Rectal smooth muscle tissue (tissue), 1 donor: ENCODE results near the gene KRTAP5-7.
"Not testable (repeated sequence)": the region's sequence is repeated elsewhere in the genome, so short reads cannot be mapped to it uniquely, and the experiment has no call there.

ENCODE experiments used
- H3K27ac ChIP-seq: one replicate; pipeline ENCODE4 v1.7.0; 2013; ENCODE audit warnings: low read depth, low read length, inconsistent platforms
- H3K27me3 ChIP-seq: one replicate; pipeline ENCODE4 v1.7.0; 2013; ENCODE audit warnings: low read length; ENCODE audit not compliant: control insufficient read depth, insufficient read depth
- H3K36me3 ChIP-seq: one replicate; pipeline ENCODE4 v1.7.0; 2013; ENCODE audit warnings: low read length; ENCODE audit not compliant: control insufficient read depth, insufficient read depth
- H3K4me1 ChIP-seq: one replicate; pipeline ENCODE4 v1.7.0; 2013; ENCODE audit warnings: low read length; ENCODE audit not compliant: control insufficient read depth, insufficient read depth
- H3K4me3 ChIP-seq: one replicate; pipeline ENCODE4 v1.7.0; 2013; ENCODE audit warnings: low read length
- H3K9ac ChIP-seq: one replicate; pipeline ENCODE4 v1.7.0; 2013; ENCODE audit warnings: low read length

Gene KRTAP5-7

GRCh38 chr11:71540521-71541304, 13.6 kb downstream of the KRTAP5-7 start:
- H3K27me3 ChIP-seq, H3K4me1 ChIP-seq, H3K9ac ChIP-seq, H3K4me3 ChIP-seq, H3K36me3 ChIP-seq, H3K27ac ChIP-seq: not testable (repeated sequence)

GRCh38 chr11:71542382-71542781, 15.3 kb downstream of the KRTAP5-7 start:
- H3K27me3 ChIP-seq, result no peaks in the 10 kb centered on the region
- no peak overlapping the region for H3K9ac ChIP-seq
- no peaks in the 10 kb centered on the region for H3K36me3 ChIP-seq
- no peaks in the 10 kb centered on the region for H3K4me1 ChIP-seq
- no peak overlapping the region for H3K27ac ChIP-seq
- H3K4me3 ChIP-seq, result no peak overlapping the region

- Histone ChIP-seq H3K4me1 (no peaks in the 10 kb centered on the region), H3K27ac (no peak overlapping the region), H3K4me3 (no peak overlapping the region), H3K36me3 (no peaks in the 10 kb centered on the region), H3K27me3 (no peaks in the 10 kb centered on the region), H3K9ac (no peak overlapping the region)
Measured at GRCh38 chr11:71542879-71543777, 16.1 kb downstream of the KRTAP5-7 start.

GRCh38 chr11:71543866-71544265, 16.8 kb downstream of the KRTAP5-7 start:
- Histone ChIP-seq H3K27me3 (no peaks in the 10 kb centered on the region), H3K4me1 (no peaks in the 10 kb centered on the region), H3K9ac (no peak overlapping the region), H3K4me3 (no peak overlapping the region), H3K27ac (no peak overlapping the region), H3K36me3 (no peaks in the 10 kb centered on the region)

GRCh38 chr11:71544525-71545214, 17.6 kb downstream of the KRTAP5-7 start:
- H3K4me1 ChIP-seq, result no peaks in the 10 kb centered on the region
- H3K27ac ChIP-seq, result no peak overlapping the region
- H3K4me3 ChIP-seq, result no peak overlapping the region
- H3K27me3 ChIP-seq, result no peaks in the 10 kb centered on the region
- no peaks in the 10 kb centered on the region for H3K36me3 ChIP-seq
- H3K9ac ChIP-seq, result no peak overlapping the region

- no peaks in the 10 kb centered on the region for H3K36me3 ChIP-seq
- no peaks in the 10 kb centered on the region for H3K4me1 ChIP-seq
- H3K27ac ChIP-seq, result no peak overlapping the region
- H3K4me3 ChIP-seq, result no peak overlapping the region
- no peak overlapping the region for H3K9ac ChIP-seq
- no peaks in the 10 kb centered on the region for H3K27me3 ChIP-seq
Measured at GRCh38 chr11:71545405-71545966, 18.4 kb downstream of the KRTAP5-7 start.

GRCh38 chr11:71548120-71548519, 21.1 kb downstream of the KRTAP5-7 start, which contains the start of gene KRTAP5-9:
Gene KRTAP5-9, plus strand, starts transcription at chr11:71548420. Its CDS starts 238 bp downstream, at chr11:71548658.
- Histone ChIP-seq H3K4me3 (no peak within 1 kb of the TSS), H3K4me1 (no peaks in the 10 kb centered on the region), H3K36me3 (no peaks in the 10 kb centered on the region), H3K27ac (no peak within 1 kb of the TSS), H3K27me3 (no peaks in the 10 kb centered on the region), H3K9ac (no peak within 1 kb of the TSS)

GRCh38 chr11:71548716-71549151, 21.7 kb downstream of the KRTAP5-7 start:
- Histone ChIP-seq H3K9ac (no peak overlapping the region), H3K36me3 (no peaks in the 10 kb centered on the region), H3K27me3 (no peaks in the 10 kb centered on the region), H3K4me1 (no peaks in the 10 kb centered on the region), H3K4me3 (no peak overlapping the region), H3K27ac (no peak overlapping the region)

GRCh38 chr11:71551711-71552110, 24.6 kb downstream of the KRTAP5-7 start:
- no peak overlapping the region for H3K27ac ChIP-seq
- H3K9ac ChIP-seq, result no peak overlapping the region
- H3K36me3 ChIP-seq, result no peaks in the 10 kb centered on the region
- peaks cover 4% of the 10 kb centered on the region for H3K27me3 ChIP-seq
- H3K4me3 ChIP-seq, result no peak overlapping the region
- no peaks in the 10 kb centered on the region for H3K4me1 ChIP-seq

- peaks cover 4% of the 10 kb centered on the region for H3K27me3 ChIP-seq
- no peak overlapping the region for H3K27ac ChIP-seq
- no peak overlapping the region for H3K9ac ChIP-seq
- no peaks in the 10 kb centered on the region for H3K36me3 ChIP-seq
- H3K4me3 ChIP-seq, result no peak overlapping the region
- no peaks in the 10 kb centered on the region for H3K4me1 ChIP-seq
Measured at GRCh38 chr11:71554996-71555395, 27.9 kb downstream of the KRTAP5-7 start.

GRCh38 chr11:71555508-71555907, 28.4 kb downstream of the KRTAP5-7 start:
- Histone ChIP-seq H3K4me3 (no peak overlapping the region), H3K36me3 (no peaks in the 10 kb centered on the region), H3K27me3 (peaks cover 4% of the 10 kb centered on the region), H3K4me1 (no peaks in the 10 kb centered on the region), H3K9ac (no peak overlapping the region), H3K27ac (no peak overlapping the region)

- Histone ChIP-seq H3K27me3 (peaks cover 4% of the 10 kb centered on the region), H3K27ac (no peak overlapping the region), H3K4me3 (no peak overlapping the region), H3K4me1 (no peaks in the 10 kb centered on the region), H3K9ac (no peak overlapping the region), H3K36me3 (no peaks in the 10 kb centered on the region)
Measured at GRCh38 chr11:71556018-71556417, 29.0 kb downstream of the KRTAP5-7 start.
